ENCODE measurements around the gene ZNF200. TPM values are rescaled to one million over a fixed set of nuclear protein-coding genes. Genes with fewer than 3 reads are reported as not detected.

ZNF200 gene
- total RNA-seq, 1 donor from 2014 or later, result 5.0 TPM

- no peaks in the 10 kb centered on the region for H3K27me3 ChIP-seq (ENCODE audit: control insufficient read depth, insufficient read depth, low read length)
- DNase-seq (ENCODE audit: low read depth), result no peak
- no peak for TF ChIP-seq CTCF (IDR thresholded peaks at IDR 0.05; ENCODE audit: insufficient read depth, low read length, poor library complexity, severe bottlenecking)
Observed at GRCh38 chr16:3223913-3224515, 10.9 kb downstream of the ZNF200 start.

GRCh38 chr16:3220839-3221238, 14.1 kb downstream of the ZNF200 start:
- H3K27me3 ChIP-seq (ENCODE audit: control insufficient read depth, insufficient read depth, low read length), result no peaks in the 10 kb centered on the region
- no peak for DNase-seq (ENCODE audit: low read depth)
- TF ChIP-seq CTCF (IDR thresholded peaks at IDR 0.05; ENCODE audit: insufficient read depth, low read length, poor library complexity, severe bottlenecking), result no peak
- H3K4me3 ChIP-seq (ENCODE audit: low read depth, low read length), result no peak overlapping the region
- H3K36me3 ChIP-seq (ENCODE audit: control insufficient read depth, insufficient read depth, low read length), result no peaks in the 10 kb centered on the region

More at GRCh38 chr16:3223913-3224515, 10.9 kb downstream of the ZNF200 start:
- Histone ChIP-seq H3K36me3 (ENCODE audit: control insufficient read depth, insufficient read depth, low read length) (no peaks in the 10 kb centered on the region), H3K4me3 (ENCODE audit: low read depth, low read length) (no peak overlapping the region)

- Histone ChIP-seq H3K36me3 (ENCODE audit: control insufficient read depth, insufficient read depth, low read length) (no peaks in the 10 kb centered on the region), H3K27me3 (ENCODE audit: control insufficient read depth, insufficient read depth, low read length) (no peaks in the 10 kb centered on the region), H3K4me3 (ENCODE audit: low read depth, low read length) (no peak overlapping the region)
- no peak for DNase-seq (ENCODE audit: low read depth)
- TF ChIP-seq CTCF (IDR thresholded peaks at IDR 0.05; ENCODE audit: insufficient read depth, low read length, poor library complexity, severe bottlenecking), result no peak
Observed at GRCh38 chr16:3216263-3216640, 18.7 kb downstream of the ZNF200 start.

GRCh38 chr16:3215601-3216262, 19.2 kb downstream of the ZNF200 start:
- DNase-seq (ENCODE audit: low read depth), result no peak
- Histone ChIP-seq H3K4me3 (ENCODE audit: low read depth, low read length) (no peak overlapping the region), H3K27me3 (ENCODE audit: control insufficient read depth, insufficient read depth, low read length) (no peaks in the 10 kb centered on the region), H3K36me3 (ENCODE audit: control insufficient read depth, insufficient read depth, low read length) (no peaks in the 10 kb centered on the region)
- TF ChIP-seq CTCF (IDR thresholded peaks at IDR 0.05; ENCODE audit: insufficient read depth, low read length, poor library complexity, severe bottlenecking), result no peak

- TF ChIP-seq CTCF (IDR thresholded peaks at IDR 0.05; ENCODE audit: insufficient read depth, low read length, poor library complexity, severe bottlenecking), result no peak
- H3K4me3 ChIP-seq (ENCODE audit: low read depth, low read length), result no peak overlapping the region
- no peak for DNase-seq (ENCODE audit: low read depth)
- no peaks in the 10 kb centered on the region for H3K27me3 ChIP-seq (ENCODE audit: control insufficient read depth, insufficient read depth, low read length)
- no peaks in the 10 kb centered on the region for H3K36me3 ChIP-seq (ENCODE audit: control insufficient read depth, insufficient read depth, low read length)
Observed at GRCh38 chr16:3214904-3215600, 19.9 kb downstream of the ZNF200 start.
